Measurements from ENCODE around the gene SKIC8.
A peak's percentile ranks its signal among the peaks of the same experiment; 100 is the strongest.
"Not testable (repeated sequence)": the region's sequence is repeated elsewhere in the genome, so short reads cannot be mapped to it uniquely, and the experiment has no call there.

The SKIC8 gene

DNA sequence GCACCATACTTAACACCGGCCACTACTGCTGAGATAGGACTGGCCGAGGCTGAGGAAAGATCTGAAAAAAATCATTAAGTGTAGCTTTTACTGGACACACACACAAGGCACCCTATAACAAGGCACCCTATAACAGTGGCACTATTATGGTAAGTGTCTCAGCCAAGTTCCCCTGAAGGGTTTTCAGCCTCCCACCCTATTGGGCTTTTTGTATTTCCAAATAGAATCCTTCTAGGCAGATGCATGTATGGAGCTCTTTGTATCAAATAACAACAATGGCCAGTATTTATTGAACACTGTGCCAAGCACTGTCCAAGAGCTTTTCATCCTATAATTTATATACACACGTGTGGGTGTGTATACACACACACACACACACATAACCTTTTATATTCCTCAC, 41.7 kb downstream of the SKIC8 start:
- DNase-seq (ENCODE audit: low read depth in 2 of 2, low spot score in 1 of 2), result no peak

DNA sequence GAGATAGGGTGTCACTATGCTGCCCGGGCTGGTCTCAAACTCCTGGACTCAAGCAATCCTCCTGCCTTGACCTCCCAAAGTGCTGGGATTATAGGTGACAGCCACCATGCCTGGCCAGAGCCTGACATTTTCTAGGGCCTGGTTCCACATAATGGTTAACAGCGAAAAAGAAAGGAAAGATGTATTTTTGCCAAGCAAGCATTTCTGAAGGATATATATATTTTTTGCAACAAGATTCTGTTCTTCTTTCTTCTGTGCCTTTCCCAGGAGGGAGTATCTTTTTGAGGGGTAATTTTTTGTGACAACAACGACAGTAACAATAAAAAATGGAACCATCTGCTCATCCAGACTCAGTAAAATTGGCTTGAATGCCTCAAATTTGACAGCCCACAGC, 43.4 kb downstream of the SKIC8 start:
- DNase-seq (ENCODE audit: low read depth in 2 of 2, low spot score in 1 of 2), result no peak

DNA sequence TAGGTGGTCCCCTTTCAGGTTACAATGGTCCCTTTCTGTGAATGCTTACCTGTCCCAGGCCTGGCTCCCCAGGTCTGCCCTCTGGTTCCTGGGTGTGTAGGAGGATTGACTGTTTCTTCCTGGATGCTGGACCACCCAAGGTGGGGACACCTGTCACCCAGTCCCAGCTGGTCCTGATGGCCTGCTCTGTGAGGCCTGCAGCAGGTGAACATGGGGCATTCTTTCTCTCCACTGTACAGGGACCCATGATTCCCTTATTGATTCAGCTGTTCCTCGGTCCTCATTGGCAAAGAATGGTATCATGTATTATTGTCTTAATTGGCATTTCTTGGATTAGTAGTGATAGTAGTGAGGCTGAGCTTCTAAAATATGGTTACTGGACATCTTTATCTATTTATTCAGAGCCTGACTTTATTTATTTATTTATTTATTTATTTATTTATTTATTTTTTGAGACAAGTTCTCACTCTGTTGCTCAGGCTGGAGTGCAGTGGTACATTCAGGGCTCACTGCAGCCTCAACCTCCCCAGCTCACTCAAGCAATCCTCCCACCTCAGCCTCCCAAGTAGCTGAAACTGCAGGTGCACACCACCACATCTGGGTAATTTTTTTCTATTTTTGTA, 43.9 kb downstream of the SKIC8 start:
- DNase-seq (ENCODE audit: low read depth in 2 of 2, low spot score in 1 of 2), result no peak

DNA sequence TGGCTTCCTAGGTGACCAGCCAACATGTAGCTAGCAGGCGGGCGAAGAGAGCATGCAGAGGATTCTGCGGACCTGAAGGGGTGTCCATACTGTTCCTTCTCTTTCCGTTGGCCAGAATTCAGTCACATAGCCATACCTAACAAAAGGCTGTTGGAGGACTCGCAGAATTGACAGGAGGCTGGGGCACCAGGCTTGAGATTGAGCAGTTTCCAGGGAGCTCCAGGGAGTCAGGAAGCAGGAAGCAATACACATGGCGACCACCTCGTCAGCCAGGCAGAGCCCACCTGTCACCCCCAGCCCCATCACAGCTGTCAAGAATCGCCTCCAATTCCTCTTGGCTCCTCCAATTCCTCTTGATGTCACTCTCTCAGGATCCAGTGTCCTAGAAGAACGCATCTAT, 48.3 kb downstream of the SKIC8 start:
- no peak for DNase-seq (ENCODE audit: low read depth in 2 of 2, low spot score in 1 of 2)

DNA sequence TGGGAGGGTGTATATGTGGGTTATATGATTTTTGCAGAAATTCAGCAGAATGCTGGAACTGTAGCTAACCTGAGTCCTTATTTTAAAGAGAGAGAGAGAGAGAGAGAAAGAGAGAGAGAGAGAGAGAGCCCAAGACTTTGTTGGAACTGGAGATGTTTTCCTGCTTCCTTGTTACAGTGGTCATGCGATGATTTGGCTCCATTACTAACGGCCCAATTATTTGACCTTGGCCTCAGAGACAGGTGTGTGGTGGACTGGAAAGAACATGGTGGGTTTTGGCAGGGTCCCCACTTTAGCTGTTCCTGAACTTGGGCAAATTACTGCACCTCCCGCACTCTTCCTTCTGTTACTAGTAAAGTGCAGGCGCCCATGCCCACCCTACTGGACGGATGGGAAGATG, 50.3 kb downstream of the SKIC8 start:
- DNase-seq (ENCODE audit: low read depth in 2 of 2, low spot score in 1 of 2), result no peak

DNA sequence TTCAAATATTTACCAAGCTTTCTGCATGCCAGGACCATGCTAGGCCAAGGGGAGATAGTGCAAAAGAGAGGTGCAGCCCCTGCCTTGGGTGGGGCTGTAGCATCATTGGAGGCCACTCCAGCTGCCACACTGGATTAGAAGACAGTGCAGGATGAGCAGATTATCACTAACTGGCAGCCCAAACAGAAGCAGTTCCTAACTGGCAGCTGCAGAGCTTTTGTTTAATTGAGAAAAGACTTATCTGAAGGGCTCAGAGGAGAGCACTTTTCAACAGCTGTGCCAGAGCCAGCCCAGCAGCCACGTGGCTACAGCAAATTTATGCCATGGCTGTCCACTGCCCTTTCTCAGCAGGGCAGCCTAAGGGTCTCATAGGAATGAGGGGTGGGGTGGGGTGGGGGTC, 51.5 kb downstream of the SKIC8 start:
- no peak for DNase-seq (ENCODE audit: low read depth in 2 of 2, low spot score in 1 of 2)

DNA sequence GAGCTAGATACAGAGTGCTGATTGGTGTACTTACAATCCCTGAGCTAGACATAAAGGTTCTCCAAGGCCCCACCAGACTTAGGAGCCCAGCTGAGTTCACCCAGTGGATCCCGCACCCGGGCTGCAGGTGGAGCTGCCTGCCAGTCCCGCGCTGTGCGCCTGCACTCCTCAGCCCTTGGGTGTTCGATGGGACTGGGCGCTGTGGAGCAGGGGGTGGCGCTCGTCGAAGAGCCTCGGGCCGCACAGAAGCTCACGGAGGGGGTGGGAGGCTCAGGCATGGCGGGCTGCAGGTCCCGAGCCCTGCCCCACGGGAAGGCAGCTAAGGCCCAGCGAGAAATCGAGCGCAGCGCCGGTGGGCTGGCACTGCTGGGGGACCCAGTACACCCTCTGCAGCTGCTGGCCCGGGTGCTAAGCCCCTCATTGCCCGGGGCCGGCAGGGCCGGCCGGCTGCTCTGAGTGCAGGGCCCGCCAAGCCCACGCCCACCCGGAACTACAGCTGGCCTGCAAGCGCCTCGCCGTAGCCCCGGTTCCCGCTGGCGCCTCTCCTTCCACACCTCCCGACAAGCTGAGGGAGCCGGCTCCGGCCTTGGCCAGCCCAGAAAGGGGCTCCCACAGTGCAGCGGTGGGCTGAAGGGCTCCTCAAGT, 53.3 kb downstream of the SKIC8 start:
- not testable (repeated sequence) for DNase-seq (ENCODE audit: low read depth in 2 of 2, low spot score in 1 of 2)

DNA sequence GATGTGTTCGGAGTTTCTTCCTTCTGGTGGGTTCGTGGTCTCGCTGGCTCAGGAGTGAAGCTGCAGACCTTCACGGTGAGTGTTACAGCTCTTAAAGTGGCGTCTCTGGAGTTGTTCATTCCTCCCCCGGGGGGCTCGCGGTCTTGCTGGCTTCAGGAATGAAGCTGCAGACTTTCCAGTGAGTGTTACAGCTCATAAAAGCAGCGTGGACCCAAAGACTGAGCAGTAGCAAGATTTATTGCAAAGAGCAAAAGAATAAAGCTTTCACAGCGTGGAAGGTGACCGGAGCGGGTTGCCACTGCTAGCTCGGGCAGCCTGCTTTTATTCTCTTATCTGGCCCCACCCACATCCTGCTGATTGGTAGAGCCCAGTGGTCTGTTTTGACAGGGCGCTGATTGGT, 54.0 kb downstream of the SKIC8 start:
- DNase-seq (ENCODE audit: low read depth in 2 of 2, low spot score in 1 of 2), result not testable (repeated sequence)

DNA sequence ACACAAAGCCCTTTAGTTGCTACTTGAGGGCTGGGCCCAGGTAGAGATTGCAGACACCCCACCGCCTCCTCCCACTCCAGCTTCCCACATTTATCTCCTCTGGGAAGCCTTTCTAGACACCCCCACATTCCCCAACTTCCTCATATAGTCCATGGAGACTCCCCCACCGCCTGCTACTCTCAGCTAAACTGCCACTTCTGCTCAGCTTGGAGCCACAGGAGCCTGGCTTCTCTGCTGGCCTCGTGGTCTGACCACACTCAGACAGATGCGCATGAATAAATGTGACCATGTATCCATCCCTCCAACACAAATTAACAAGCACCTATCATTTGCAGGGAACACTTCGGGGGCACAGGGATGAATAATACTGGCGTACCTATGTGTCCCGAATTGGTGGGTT, 54.5 kb downstream of the SKIC8 start:
- no peak for DNase-seq (ENCODE audit: low read depth in 2 of 2, low spot score in 1 of 2)

DNA sequence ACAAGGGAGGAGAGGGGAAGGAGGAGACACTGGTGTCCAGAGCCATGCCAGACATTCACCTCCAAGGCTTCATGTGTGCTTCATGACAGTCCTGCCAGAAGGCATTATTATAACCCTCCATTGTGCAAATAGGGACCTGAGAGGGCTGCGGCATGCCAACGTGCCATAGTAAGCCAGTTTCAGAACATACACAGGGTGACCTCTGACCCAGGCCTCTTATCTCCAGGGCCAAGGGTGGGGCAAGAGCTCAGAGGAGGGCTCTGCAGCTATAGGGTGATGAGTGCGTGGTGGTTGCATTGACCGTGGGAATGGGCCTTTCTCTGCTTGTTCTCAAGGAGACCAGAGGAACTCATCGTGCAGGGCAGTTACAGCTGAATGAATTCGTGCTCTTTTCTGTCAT, 55.3 kb downstream of the SKIC8 start:
- no peak for DNase-seq (ENCODE audit: low read depth in 2 of 2, low spot score in 1 of 2)

DNA sequence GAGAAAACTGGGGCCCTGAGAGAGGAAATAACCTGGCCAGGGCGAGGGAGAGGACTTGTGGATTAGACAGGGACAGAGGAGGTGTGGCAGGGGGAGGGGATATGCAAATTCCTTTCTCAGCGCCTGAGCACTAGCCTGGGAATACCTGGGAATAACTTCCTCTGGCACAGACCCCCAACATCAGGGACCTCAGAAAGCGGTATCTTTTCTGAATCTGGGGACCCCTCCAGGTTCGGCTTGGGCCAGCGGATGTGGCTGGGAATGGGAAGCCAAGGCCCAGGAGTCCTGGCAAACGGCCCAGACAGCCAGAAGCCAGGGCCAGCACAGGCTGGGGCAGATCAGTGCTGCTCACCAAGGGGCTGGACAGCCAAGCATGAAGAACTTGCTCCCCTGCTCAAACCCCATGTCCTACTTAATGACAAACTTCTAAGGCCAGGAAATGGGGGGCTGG, 55.9 kb downstream of the SKIC8 start:
- DNase-seq (ENCODE audit: low read depth in 2 of 2, low spot score in 1 of 2), result no peak

DNA sequence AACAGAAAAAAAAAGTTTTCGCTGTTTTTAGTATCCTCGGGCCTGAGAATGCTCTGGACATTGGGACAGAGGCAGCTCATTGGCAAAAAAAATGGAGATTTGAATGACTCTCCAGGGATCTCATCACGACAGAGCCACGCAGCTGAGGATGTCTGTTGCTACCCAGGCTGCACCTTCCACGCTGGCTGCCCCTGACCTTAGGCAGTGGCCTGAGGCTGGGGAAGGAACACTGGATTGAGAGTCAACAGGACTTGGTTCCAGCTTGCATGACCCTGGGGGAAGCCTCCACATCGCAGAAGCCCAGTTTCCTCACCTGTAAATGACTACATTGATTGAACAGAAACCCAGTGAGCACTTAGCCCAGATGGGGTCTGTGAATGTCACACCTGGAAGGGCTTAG, 56.4 kb downstream of the SKIC8 start:
- DNase-seq (ENCODE audit: low read depth in 2 of 2, low spot score in 1 of 2), result no peak

DNA sequence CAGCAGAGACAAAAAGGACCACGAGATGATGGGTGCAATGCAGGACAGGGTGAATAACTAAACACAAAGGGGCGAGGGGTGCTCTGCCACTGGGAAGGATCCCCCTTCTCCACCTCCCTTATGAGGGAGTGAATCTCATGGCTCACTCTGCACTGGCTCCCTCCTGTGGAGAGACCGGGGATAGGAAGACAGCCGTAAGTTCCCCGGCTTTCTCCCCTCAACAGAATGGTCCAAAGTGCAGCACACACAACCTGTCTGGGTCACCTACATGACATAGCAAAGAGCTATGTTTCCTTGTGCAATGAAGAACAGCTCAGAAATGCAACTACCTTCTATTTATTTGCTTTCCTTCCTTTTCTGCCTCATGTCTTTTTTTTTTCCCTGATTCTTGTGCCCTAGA, 57.3 kb downstream of the SKIC8 start:
- no peak for DNase-seq (ENCODE audit: low read depth in 2 of 2, low spot score in 1 of 2)

DNA sequence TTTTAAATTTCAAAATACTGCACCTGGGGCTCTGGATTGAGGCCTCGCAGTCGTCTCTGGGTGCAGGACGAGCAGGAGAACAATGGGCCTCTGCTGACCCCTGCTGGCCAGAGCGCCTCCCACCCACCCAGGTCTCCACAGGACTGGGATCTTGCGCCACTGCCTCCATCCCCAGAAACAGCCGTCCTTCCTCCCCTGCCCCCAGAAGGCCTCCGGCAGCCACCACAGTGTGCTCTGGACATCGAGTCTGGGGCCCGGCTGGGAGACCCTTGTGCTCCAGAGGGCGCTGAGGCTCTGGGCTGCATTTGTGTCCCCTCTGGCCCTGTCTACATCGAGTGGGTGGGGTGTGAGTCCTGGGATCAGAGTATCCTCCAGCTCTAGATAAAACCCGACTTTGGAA, 58.4 kb downstream of the SKIC8 start:
- peak; percentile 48 to 70 for DNase-seq (ENCODE audit: low read depth in 2 of 2, low spot score in 1 of 2)

DNA sequence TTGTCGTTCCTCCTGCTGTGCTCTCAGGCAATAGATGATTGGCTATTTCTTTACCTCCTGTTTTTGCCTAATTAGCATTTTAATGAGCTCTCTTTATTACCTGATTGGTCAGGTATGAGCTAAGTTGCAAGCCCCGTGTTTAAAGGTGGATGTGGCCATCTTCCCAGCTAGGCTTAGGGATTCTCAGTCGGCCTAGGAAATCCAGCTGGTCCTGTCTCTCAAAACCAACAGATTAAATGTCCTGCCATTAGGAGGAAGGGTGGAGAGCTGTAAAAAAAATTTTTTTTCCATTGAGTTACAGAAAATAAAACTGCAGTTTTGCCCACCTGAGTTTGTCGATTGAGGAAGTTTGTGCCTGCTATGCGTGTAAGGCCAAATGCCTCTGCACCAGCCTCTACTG, 59.6 kb downstream of the SKIC8 start:
- no peak for DNase-seq (ENCODE audit: low read depth in 2 of 2, low spot score in 1 of 2)

DNA sequence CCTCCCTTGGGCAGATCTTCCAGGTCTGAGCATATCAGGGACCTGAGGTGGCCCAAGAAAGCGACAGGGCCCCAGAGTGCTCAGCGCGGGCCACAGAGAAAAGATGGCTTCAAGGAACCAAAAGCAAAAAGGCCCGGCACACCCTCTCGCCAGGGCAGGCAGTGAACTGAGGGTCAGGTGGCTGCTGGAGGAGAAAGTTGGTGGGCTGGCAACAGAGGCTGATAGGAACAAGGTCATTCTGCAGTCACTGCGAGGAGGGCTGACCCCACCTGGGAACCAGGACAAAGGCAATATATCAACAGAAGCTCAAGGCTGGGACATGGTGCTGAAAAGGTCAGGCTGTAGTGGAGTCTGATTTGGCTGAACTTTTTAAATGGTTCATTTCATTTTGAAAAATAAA, 62.3 kb downstream of the SKIC8 start:
- no peak for DNase-seq (ENCODE audit: low read depth in 2 of 2, low spot score in 1 of 2)

DNA sequence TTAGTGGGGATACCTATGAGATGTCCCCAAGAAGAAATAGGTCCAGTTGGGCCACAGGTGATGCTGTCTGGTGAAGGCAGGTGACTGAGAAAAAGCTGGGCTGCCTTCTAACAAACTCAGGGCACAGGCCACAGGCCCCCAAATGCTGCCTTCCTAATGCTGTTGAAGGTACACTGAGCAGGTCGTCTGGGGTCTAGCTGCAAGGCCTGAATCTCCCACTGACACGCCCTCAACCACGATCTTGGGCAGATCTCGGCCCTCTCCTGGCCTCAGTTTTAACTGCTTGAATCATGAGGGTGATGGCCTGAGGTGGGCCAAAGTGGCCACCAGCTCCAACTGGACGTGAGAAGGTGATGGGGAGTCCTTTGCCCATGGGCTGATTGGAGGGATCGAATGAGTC, 62.9 kb downstream of the SKIC8 start:
- DNase-seq (ENCODE audit: low read depth in 2 of 2, low spot score in 1 of 2), result no peak

DNA sequence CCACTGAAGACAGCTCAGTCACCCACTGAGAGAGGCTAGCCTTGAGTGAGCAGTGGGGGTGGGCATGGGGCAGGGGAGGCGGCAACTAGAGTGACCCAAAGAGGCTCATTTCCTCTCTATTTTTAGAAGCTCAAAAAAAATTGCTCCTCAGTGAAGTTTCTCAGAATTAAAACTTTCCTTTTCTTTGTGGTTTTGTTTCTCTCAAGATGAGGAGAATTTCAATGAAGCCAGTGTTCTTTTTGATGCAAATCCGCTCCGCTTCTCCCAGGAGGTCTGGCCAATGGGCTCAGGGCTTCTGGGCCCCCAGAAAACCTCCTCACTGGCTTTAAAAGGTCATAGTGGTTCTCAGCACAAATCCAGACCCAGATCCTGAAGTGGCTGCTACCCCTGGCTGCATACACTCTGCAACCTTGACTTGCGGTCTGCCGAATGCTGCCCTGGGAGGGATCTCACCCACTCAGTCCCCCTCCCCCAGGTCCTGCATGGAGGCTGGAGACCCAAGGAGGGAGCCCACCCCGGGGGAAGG, 64.8 kb downstream of the SKIC8 start, which contains the start of gene ACSBG1:
TSS of gene ACSBG1 (minus strand) at position 51 of the 526 bp plus-strand sequence. CDS start 64 bp downstream, outside the sequence.
- DNase-seq (ENCODE audit: low read depth in 2 of 2, low spot score in 1 of 2), result no peak

DNA sequence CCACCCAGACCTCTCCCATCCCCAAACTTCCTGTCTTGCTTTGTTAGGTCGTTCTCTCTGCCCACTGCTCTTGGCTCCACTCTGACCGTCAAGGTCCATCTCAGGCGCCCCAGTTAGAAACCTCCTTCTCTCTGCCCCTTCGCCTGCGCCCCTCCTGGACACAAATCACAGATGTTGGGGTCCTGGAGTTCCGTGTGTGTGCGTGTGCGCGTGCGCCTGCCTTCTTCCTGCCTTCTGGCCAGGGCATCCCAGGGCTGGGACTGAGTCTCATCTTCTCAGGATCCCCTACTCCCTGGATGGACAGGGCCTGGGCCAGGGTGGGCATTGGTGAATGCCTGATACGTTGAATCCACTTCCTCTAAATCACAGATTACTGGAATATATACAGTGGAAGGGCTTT, 65.9 kb downstream of the SKIC8 start:
- DNase-seq (ENCODE audit: low read depth in 2 of 2, low spot score in 1 of 2), result no peak
